Activated T-helper 1 cell treated with Interleukin-2 at 50 U/mL for 16 hours (primary cell): ENCODE results near the gene MAP4K3.
A peak's percentile ranks its signal among the peaks of the same experiment; 100 is the strongest.

Experiments used
- DNase-seq: peaks from one replicate; pipeline ENCODE4 v3.0.0-alpha.2; 2020; ENCODE audit warnings: low read depth

The MAP4K3 gene

GRCh38 chr2:39436592-39437521 lies at the start of gene MAP4K3:
Gene MAP4K3 (minus strand): TSS chr2:39437285. CDS start chr2:39436987, 298 bp downstream.
- peak; percentile 55 for DNase-seq

GRCh38 chr2:39486071-39486470 lies 49.0 kb upstream of the MAP4K3 start:
- DNase-seq, result no peak

GRCh38 chr2:39484620-39485495 lies 47.8 kb upstream of the MAP4K3 start:
- no peak for DNase-seq

GRCh38 chr2:39484206-39484605 lies 47.1 kb upstream of the MAP4K3 start:
- no peak for DNase-seq

- no peak for DNase-seq
These were observed 46.4 kb upstream of the MAP4K3 start for GRCh38 chr2:39483534-39483933.

- no peak for DNase-seq
These were observed 44.5 kb upstream of the MAP4K3 start for GRCh38 chr2:39481611-39482010.

- no peak for DNase-seq
These were observed 42.6 kb upstream of the MAP4K3 start for GRCh38 chr2:39479696-39480095.

GRCh38 chr2:39479053-39479670 lies 42.1 kb upstream of the MAP4K3 start:
- no peak for DNase-seq

- DNase-seq, result no peak
These were observed 39.4 kb upstream of the MAP4K3 start for GRCh38 chr2:39476524-39476923.

GRCh38 chr2:39475006-39475405 lies 37.9 kb upstream of the MAP4K3 start:
- DNase-seq, result no peak

GRCh38 chr2:39470580-39470979 lies 33.5 kb upstream of the MAP4K3 start:
- DNase-seq, result no peak

GRCh38 chr2:39469807-39470206 lies 32.7 kb upstream of the MAP4K3 start:
- DNase-seq, result no peak

- DNase-seq, result no peak
These were observed 31.7 kb upstream of the MAP4K3 start for GRCh38 chr2:39468579-39469451.

GRCh38 chr2:39466311-39466710 lies 29.2 kb upstream of the MAP4K3 start:
- DNase-seq, result no peak

- DNase-seq, result no peak
These were observed 27.8 kb upstream of the MAP4K3 start for GRCh38 chr2:39464864-39465263.

- DNase-seq, result no peak
These were observed 18.7 kb upstream of the MAP4K3 start for GRCh38 chr2:39455826-39456225.

GRCh38 chr2:39452396-39452795 lies 15.3 kb upstream of the MAP4K3 start:
- DNase-seq, result no peak

GRCh38 chr2:39451954-39452353 lies 14.9 kb upstream of the MAP4K3 start:
- DNase-seq, result no peak

GRCh38 chr2:39448169-39448502 lies 11.1 kb upstream of the MAP4K3 start:
- no peak for DNase-seq

GRCh38 chr2:39447266-39448168 lies 10.4 kb upstream of the MAP4K3 start:
- no peak for DNase-seq
